Hepatocyte (in vitro differentiated cells): ENCODE measurements around the gene LRMDA. TPM values are rescaled to one million over a fixed set of nuclear protein-coding genes. Genes with fewer than 3 reads are reported as not detected.

Experiments
- DNase-seq: peaks from one replicate; pipeline ENCODE4 v3.0.0-alpha.2; 2016; ENCODE audit warnings: low spot score
- H2AFZ ChIP-seq: fragments of 200-600 bp; sonication (generic); 2 replicates; pipeline ENCODE4 v1.6.0; 2016; ENCODE audit warnings: antibody characterized with exemption, mild to moderate bottlenecking
- H3K27ac ChIP-seq: fragments of 200-600 bp; sonication (generic); 2 replicates; pipeline ENCODE4 v1.5.1; 2016; ENCODE audit warnings: mild to moderate bottlenecking
- H3K27me3 ChIP-seq: fragments of 200-600 bp; sonication (generic); 2 replicates; pipeline ENCODE4 v1.6.1; 2016
- H3K36me3 ChIP-seq: fragments of 200-600 bp; sonication (generic); replicated peaks from 2 replicates; pipeline ENCODE4 v1.5.1; 2016; ENCODE audit warnings: low read depth; ENCODE audit not compliant: insufficient read depth
- H3K4me1 ChIP-seq: fragments of 200-600 bp; sonication (generic); 2 replicates; pipeline ENCODE4 v1.5.1; 2016; ENCODE audit warnings: mild to moderate bottlenecking, moderate library complexity; ENCODE audit not compliant: insufficient read depth
- H3K4me2 ChIP-seq: fragments of 200-600 bp; sonication (generic); 2 replicates; pipeline ENCODE4 v1.6.0; 2016
- H3K4me3 ChIP-seq: fragments of 200-600 bp; sonication (generic); 2 replicates; pipeline ENCODE4 v1.5.1; 2016; ENCODE audit warnings: mild to moderate bottlenecking
- H3K79me2 ChIP-seq: fragments of 200-600 bp; sonication (generic); 2 replicates; pipeline ENCODE4 v1.6.0; 2017; ENCODE audit warnings: mild to moderate bottlenecking
- H3K9me2 ChIP-seq: fragments of 200-600 bp; sonication (generic); replicated peaks from 2 replicates; pipeline ENCODE4 v1.6.0; 2017; ENCODE audit warnings: mild to moderate bottlenecking; ENCODE audit not compliant: insufficient read depth
- H3K9me3 ChIP-seq: fragments of 200-600 bp; sonication (generic); 2 replicates; pipeline ENCODE4 v1.5.1; 2016; ENCODE audit warnings: low read depth, mild to moderate bottlenecking
- H4K20me1 ChIP-seq: fragments of 200-600 bp; sonication (generic); 2 replicates; pipeline ENCODE4 v1.6.0; 2016; ENCODE audit warnings: mild to moderate bottlenecking; ENCODE audit not compliant: insufficient read depth, poor library complexity, severe bottlenecking
- CTCF ChIP-seq: fragments of 200-600 bp; sonication (generic); IDR thresholded peaks from 2 replicates; pipeline ENCODE4 v1.5.1; 2016; ENCODE audit warnings: antibody characterized with exemption, mild to moderate bottlenecking; ENCODE audit not compliant: poor library complexity
- EZH2 ChIP-seq: fragments of 200-600 bp; sonication (generic); IDR thresholded peaks from 2 replicates; pipeline ENCODE4 v1.6.1; 2016; ENCODE audit warnings: antibody characterized with exemption, mild to moderate bottlenecking, borderline replicate concordance
- EZH2phosphoT487 ChIP-seq: fragments of 200-600 bp; sonication (generic); IDR thresholded peaks from one replicate; pipeline ENCODE4 v1.6.1; 2018; ENCODE audit warnings: antibody characterized with exemption, mild to moderate bottlenecking, low read depth, moderate library complexity; ENCODE audit not compliant: unreplicated experiment, severe bottlenecking
- WGBS: methylation state at CpG from one replicate; pipeline ENCODE4 v1.1.6; 2016; ENCODE audit warnings: low lambda C conversion rate; ENCODE audit errors: missing lambda C conversion rate; 5-methylcytosine and 5-hydroxymethylcytosine counted together
- polyA plus RNA-seq: library from polyadenylated mRNA; unstranded; fragments of >200 nt; fragmentation: Nextera tagmentation; extraction: Ambion mirVana; gene quantifications from 2 replicates; pipeline ENCODE4 v1.2.1, GENCODE V29; 2016
- total RNA-seq: library from RNA; depleted of rRNA; stranded (reverse); fragments of >200 nt; gene quantifications from 2 replicates; pipeline ENCODE4 v1.2.3, GENCODE V29; 2014

LRMDA gene
- total and polyA plus RNA-seq, 2 experiments from 2014 or later, result 5.6 to 15.7 TPM

DNA sequence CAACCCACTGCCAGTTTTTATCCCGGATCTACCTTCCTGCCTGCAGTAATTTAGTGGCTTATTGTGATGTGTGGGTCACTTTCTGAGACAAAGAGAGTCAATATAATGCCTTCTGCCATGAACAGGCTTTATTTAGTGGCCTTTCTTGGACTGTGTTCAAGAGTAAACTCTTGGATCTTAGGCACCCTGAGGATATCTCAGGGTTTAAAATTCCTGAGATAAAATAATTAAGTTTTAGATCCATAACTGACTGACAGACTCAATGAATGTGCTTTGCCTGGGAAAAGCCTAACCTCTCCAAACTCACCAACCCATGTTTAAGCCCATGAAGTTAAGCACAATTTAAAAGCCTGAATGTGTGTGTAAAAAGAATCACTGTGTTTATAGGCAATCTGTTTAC is 564.3 kb downstream of the LRMDA start:
- Histone ChIP-seq H3K27me3 (no peaks in the 10 kb centered on the region), H3K4me3 (no peak overlapping the region), H3K36me3 (no peaks in the 10 kb centered on the region), H4K20me1 (no peaks in the 10 kb centered on the region), H3K79me2 (no peaks in the 10 kb centered on the region), H3K9me3 (no peaks in the 10 kb centered on the region), H3K27ac (no peak overlapping the region), H3K4me2 (no peak overlapping the region), H3K4me1 (no peaks in the 10 kb centered on the region), H3K9me2 (no peaks in the 10 kb centered on the region), H2AFZ (no peak overlapping the region)
- no peak for TF ChIP-seq EZH2
- no peak for TF ChIP-seq EZH2phosphoT487
- no peak for TF ChIP-seq CTCF
- 57% methylated on average over 1 of the region's 1 CpG for WGBS
- DNase-seq, result no peak

DNA sequence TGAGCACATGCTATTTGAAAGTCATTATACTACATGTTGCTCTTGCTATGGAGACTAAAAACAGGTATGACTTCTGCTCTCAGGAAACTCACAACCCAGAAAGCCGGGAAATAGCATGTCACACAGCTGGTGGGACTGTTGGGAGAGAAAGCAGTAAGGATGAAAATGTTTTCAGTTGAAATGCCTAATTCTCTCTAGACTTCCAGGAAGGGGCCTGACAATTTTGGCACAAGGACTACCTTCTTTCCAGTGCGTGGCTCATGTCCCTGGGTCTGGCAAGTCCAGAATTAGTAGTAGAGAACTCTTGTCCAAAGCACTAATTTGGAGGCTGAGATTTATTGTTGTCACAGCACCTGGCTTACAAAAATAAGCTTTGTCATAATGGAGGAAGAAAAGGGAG is 567.6 kb downstream of the LRMDA start:
- 96% methylated on average over 2 of the region's 2 CpGs for WGBS

GRCh38 chr10:75999515-76000209 is 568.2 kb downstream of the LRMDA start:
- H2AFZ ChIP-seq, result no peak overlapping the region
- no peaks in the 10 kb centered on the region for H3K79me2 ChIP-seq
- H3K4me3 ChIP-seq, result no peak overlapping the region
- H3K4me2 ChIP-seq, result no peak overlapping the region
- no peaks in the 10 kb centered on the region for H3K36me3 ChIP-seq
- H3K4me1 ChIP-seq, result no peaks in the 10 kb centered on the region
- H3K9me2 ChIP-seq, result no peaks in the 10 kb centered on the region
- no peaks in the 10 kb centered on the region for H3K9me3 ChIP-seq
- TF ChIP-seq EZH2phosphoT487 (no peak), EZH2 (no peak), CTCF (no peak)
- H3K27me3 ChIP-seq, result no peaks in the 10 kb centered on the region
- no peak for DNase-seq
- no peak overlapping the region for H3K27ac ChIP-seq
- H4K20me1 ChIP-seq, result no peaks in the 10 kb centered on the region
- WGBS, result 94% methylated on average over 7 of the region's 7 CpGs

More for the DNA sequence above, 567.6 kb downstream of the LRMDA start:
- Histone ChIP-seq H3K36me3 (no peaks in the 10 kb centered on the region), H3K4me1 (no peaks in the 10 kb centered on the region), H2AFZ (no peak overlapping the region), H3K27me3 (no peaks in the 10 kb centered on the region), H3K27ac (no peak overlapping the region), H3K79me2 (no peaks in the 10 kb centered on the region), H4K20me1 (no peaks in the 10 kb centered on the region), H3K9me3 (no peaks in the 10 kb centered on the region), H3K9me2 (no peaks in the 10 kb centered on the region), H3K4me3 (no peak overlapping the region), H3K4me2 (no peak overlapping the region)
- no peak for TF ChIP-seq CTCF
- no peak for DNase-seq
